Activated CD4-positive, alpha-beta T cell treated with anti-CD3 and anti-CD28 coated beads, Interleukin-2, amount 50 U/mL, for 16 hours (primary cell): ENCODE results near the gene USP28.
A peak's percentile ranks its signal among the peaks of the same experiment; 100 is the strongest.
"Not testable (repeated sequence)": the region's sequence is repeated elsewhere in the genome, so short reads cannot be mapped to it uniquely, and the experiment has no call there.

Experiments used
- DNase-seq: peaks from one replicate; pipeline ENCODE4 v3.0.0-alpha.2; 2020

Gene USP28

GRCh38 chr11:113875234-113876073, at the start of gene USP28:
TSS of gene USP28 (minus strand) at chr11:113875572. CDS start at chr11:113875501, 71 bp downstream.
- DNase-seq = peak; percentile 91

- DNase-seq = no peak
Measured at GRCh38 chr11:113923572-113923971, 48.2 kb upstream of the USP28 start.

DNA sequence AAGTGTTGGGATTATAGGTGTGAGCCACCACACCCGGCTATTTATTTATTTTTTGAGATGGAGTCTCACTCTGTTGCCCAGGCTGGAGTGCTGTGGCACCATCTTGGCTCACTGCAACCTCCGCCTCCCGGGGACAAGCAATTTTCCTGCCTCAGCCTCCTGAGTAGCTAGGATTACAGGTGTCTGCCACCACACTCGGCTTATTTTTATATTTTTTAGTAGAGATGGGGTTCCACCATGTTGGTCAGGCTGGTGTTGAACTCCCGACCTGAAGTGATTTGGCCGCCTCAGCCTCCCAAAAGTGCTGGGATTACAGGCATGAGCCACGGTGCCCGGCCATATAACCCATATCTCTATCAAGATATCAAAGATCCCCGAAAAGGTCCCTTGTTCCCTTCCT, 36.1 kb upstream of the USP28 start:
- DNase-seq = not testable (repeated sequence)

GRCh38 chr11:113908098-113908497, 32.7 kb upstream of the USP28 start:
- DNase-seq = no peak

- DNase-seq = no peak
Measured at GRCh38 chr11:113907681-113908080, 32.3 kb upstream of the USP28 start.

DNA sequence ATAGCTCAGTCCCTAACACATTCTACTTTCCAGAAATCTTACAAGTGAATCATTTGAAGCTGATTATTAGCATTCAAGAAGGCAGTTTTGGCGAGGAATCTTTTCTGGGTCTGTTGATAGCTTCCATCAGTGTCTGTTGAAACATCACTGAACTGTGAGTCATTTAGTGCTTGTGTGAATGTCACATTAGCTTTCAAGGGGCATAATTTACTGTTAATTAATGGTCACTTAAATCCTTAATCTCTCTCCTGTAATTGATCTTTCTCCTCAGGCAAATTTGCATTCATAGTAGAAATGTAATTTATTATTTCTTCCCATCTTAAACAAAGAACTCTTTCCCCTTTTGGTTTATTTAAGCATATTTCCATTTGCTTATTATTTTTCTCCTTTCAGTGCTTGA, 31.8 kb upstream of the USP28 start:
- no peak for DNase-seq

DNA sequence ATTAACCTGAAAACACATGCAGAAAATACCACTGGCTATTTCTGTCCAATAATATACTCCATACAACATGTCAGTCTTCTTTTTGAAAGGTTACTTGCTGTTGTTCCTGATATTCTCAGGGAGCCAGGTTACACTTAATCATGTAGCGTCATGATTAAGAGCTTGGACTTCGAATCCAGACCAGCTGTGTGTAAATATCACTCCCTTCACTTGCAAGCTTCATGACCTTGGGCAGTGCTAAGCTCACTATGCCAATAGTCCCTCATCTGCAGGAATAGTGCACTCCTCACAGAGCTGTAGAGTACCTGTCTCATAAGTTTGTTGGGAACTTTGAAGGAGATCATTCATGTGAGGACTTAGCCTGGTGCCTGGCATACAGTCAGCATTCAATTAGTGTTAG, 31.1 kb upstream of the USP28 start:
- no peak for DNase-seq

GRCh38 chr11:113906038-113906437, 30.7 kb upstream of the USP28 start:
- no peak for DNase-seq

DNA sequence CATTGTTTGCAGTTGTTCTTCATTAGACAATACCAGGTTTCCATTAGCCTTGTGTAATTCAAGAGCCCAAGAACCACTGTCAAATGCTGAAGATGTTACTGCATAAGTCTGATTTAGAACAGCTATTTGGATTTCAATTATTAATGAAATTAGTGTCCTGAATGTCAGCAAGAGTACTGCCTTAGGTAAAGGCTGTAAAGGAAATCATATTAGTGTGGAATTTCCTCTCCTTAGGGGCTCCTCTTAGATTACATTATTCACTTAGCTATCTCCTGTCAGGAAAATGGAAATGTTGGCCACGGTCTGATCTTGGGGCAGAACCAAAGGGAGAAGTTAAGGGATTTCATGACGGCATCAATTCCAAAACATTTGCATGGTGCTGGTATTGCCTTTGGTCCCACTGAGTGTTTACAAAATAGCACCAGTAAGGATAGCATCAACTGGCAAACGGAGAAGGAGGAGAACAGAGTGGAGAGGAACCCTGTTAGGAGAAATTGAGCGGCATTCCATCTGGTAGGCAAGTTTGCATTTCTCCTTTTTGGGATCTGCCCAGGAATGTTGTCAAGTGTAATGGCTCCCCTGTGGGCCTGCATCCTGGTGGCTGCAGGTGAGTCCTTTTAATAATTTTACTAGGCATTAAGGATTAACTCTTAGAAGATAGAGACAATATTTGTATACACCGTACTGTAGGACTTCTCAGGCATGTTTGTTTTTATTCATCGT, 29.2 kb upstream of the USP28 start, which contains the start of gene HTR3B:
HTR3B (plus strand) TSS at position 418 of the 723 bp plus-strand sequence; CDS start at position 556, 138 bp downstream.
- DNase-seq = no peak

- DNase-seq = no peak
Measured at GRCh38 chr11:113901141-113901540, 25.8 kb upstream of the USP28 start.

DNA sequence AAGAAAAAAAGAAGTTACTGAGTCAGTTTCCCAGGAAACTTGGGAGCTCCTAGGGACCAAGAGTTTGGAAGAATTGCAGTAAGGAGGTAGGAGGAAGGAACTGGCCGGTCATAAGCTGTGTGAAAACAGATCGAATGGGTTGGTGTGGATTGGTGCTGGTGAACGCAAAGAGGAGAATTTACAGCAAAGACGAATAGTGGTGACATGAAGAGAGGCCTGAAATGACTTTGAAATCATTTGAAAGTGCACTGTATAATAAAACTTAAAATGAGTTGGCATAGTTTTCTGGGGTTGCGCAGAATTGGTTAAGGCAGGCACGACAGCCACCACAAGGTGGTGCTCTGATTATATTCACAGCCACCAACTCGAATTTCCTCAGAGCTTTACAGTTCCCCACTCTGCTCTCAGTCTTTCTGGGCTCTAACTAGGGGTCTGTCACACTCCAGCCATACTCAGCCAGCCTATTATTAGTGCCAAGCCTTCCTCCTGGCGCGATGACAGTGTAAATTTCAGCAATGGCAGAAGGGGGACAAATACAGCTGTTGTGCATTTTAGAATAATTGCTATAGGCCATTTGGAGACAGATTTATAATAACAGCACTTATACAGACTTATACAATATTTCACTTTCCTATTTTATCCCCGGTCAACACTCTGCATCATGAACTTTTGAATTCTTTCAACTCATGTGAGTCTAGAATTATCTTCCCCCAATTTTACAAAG, 20.9 kb upstream of the USP28 start:
- DNase-seq = peak; percentile 23

DNA sequence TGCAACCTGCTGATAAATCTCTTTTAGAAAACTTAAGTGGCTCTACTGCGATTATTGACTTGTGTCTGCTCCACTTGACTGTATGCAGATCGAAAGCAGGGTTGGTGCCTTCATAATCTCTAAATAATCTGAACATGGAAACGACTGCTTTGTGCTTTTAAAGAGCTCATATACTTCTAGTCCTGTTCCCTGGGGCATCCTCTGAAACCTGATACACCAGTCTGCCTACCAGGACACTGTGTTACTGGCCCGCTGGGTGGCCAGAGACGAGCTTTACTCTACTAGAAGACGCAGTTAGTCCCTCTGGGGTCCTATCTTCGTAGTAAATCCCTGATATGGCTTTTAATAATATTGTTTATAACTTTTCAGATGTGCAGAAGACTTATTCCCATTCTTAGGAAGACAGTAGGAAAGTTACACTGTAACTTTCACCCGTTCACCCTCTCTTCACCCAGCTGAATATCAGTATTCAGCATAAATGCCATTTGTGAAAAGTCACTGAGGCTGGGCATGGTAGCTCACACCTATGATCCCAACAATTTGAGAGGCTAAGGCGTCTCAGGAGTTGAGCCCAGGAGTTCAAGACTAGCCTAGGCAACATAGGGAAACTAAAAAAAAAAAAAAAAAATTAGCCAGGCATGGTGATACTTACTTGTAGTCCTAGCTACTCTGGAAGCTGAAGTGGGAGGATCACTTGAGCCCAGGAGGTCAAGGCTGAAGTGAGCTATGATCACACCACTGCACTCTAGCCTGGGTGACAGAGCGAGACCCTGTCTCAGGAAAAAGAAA, 20.2 kb upstream of the USP28 start:
- no peak for DNase-seq

GRCh38 chr11:113894421-113894996, 19.1 kb upstream of the USP28 start:
- DNase-seq = no peak

DNA sequence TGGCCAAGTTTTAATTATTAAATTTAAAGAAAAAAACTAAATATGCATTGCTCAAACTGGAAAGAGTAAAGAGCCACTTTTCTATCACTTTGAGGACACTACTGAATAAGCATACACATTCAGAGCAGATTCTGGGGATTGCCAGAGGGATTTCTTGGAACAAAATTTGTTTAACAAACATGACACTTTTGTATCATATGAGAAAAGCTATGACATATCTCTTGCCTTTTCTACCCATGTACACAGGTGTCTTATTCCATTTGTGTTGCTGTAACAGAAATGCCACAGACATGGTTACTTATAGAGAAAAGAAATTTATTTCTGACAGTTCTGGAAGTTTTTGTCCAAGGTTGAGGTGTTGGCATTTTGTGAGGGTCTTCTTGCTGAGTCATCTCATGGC, 13.5 kb upstream of the USP28 start:
- no peak for DNase-seq

DNA sequence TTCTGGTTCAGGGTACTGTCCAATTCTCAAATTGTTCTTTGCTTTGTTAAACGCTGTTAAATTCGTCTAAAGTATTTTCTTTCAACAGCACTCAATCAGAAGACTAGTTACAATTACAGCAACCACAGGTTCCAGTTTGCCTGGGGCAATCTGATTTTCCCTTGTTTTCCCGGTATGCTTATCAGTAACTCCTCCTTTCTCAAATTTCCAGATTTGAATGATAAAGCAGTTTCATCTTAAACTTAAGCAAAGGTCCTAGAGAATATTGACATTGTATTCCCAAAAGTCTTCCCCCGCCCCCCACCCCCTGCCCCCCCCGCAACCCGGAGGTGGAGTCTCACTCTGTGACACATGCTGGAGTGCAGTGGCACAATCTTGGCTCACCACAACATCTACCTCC, 10.5 kb upstream of the USP28 start:
- DNase-seq = no peak

DNA sequence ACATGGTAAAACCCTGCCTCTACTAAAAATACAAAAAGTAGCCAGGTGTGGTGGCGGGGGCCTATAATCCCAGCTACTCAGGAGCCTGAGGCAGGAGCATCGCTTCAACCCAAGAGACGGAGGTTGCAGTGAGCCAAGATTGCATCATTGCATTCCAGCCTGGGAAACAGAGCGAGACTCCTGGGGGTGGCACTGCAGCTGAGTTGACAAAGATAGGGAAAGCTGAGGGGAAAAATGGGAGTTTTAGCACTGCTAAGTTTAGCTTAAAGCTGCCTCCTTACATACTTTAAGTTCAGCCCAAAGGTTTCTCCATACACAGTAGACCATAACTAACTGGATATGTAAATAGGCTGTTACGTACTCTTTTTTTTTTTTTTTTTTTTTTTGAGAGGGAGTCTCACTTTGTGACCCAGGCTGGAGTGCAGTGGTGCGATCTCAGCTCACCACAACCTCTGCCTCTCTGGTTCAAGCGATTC, 9.0 kb upstream of the USP28 start:
- no peak for DNase-seq

DNA sequence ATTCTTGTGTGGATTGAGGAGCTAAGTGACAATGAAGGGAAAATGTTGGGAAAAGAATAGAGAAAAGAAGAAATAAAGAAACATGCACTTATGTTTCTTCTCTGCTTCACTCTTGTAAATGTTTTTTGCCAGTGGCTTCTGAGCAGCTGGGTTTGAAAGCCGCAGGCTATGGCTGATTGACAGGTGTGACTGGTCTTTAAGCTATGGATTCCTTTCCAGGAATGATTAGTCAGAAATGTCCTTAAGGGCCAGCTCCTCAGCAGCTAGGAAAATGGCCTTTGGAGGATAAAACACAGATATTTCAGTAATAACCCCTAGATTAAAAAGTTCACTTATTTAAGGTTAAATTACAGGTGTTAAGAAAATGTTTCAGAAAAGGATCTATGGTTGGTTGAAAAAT, 6.5 kb upstream of the USP28 start:
- no peak for DNase-seq

- no peak for DNase-seq
Measured at GRCh38 chr11:113880971-113881370, 5.6 kb upstream of the USP28 start.

- not testable (repeated sequence) for DNase-seq
Measured at GRCh38 chr11:113879446-113879845, 4.1 kb upstream of the USP28 start.

- no peak for DNase-seq
Measured at GRCh38 chr11:113877670-113878055, 2.3 kb upstream of the USP28 start.

DNA sequence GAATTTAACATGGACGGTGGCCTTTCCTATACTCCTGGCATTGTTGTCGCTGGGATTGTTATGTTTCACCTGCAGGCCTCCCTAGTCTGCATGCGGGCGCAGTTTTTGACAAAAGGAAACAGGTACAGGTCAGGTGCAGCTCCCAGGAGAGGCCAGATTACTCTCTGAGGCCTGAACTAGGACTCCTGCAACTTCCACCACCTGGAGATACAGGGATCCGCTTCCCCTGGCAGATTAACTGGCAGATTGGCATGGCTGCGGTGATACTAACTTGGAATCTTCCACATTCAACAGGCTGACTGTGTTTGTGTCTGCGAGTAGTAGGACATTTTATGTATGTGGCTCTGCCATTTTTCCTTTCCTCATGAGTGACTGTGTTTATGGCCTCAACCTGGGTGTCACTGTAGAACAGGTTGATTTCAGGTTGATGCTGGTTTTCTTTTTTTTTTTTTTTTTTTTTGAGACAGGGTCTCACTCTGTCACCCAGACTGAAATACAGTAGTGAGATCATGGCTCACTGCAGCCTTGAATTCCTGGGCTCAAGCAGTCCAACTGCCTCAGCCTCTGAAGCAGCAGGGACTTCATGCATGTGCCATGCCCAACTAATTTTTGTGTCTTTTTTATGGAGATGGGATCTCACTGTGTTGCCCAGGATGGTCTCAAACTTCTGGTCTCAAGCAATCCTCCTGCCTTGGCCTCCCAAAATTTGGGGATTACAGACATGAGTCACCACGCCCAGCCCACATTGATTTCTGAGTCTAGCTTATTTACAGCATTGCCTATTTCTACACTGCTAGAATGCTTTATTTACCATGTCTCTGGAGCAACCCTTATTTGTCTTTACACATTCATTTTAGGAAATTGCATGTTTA, 1.7 kb upstream of the USP28 start:
- DNase-seq = no peak
